ENCODE results near the gene TMEM161A.

Gene TMEM161A

DNA sequence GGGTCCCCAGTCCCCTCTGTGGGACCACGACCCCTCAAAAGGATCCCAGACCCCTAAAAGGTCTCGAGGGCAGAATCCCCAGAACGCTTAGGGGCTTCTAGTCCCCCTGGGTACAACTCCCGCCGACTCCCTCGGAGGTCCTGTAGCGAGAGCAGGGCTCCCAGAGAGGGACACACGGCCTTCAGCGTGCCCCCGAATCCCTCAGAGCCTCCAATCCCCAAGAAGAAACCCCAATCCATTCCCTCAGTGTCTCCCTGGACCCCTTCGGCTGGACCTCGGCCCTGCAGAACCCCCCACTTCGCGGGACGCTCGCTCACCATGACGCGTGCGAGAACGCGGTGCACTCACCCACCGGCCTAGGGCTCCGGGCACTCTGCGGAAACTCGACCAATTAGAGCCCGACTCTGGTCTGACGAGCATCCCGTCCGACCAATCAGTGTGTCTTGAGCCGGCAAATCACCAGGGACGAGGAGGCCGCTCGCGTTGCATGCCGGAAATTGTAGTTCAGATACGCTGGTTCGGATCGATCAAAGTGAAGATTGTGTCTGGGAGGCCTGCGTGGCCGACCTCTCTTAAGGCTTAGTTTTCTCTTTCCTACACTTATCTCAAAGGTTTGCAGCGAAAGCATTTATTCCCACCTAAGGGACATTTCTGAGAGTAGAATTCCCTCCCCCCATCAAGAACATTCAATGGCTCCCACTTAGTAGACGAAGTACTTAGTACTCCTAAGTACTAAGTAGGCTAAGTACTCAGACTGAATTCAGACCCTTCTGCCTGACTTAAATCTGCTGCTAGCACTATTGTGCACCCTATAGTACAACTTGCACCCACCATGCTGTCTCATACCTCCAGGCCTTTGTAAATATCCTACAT, at the start of gene TMEM161A:
Gene TMEM161A (minus strand): TSS at position 370 of the 873 bp plus-strand sequence. CDS start 50 bp downstream, at position 320.
- Histone ChIP-seq H3K27ac (ENCODE audit: low read length) (peak within 1 kb of the TSS; percentile 79), H3K9me3 (ENCODE audit: insufficient read depth, low read length, severe bottlenecking) (no peaks in the 10 kb centered on the region), H3K36me3 (ENCODE audit: insufficient read depth, low read length) (no peaks in the 10 kb centered on the region; the same call in 1 of the 2 replicates), H3K9ac (ENCODE audit: low read depth, low read length) (peak within 1 kb of the TSS; percentile 85), H3K4me1 (ENCODE audit: insufficient read depth, low read length) (peaks cover 18% of the 10 kb centered on the region), H3K4me2 (ENCODE audit: insufficient read depth, low read length) (peak within 1 kb of the TSS; percentile 86), H3K4me3 (ENCODE audit: low read depth in 1 of 2, low read length in 2 of 2) (peak within 1 kb of the TSS; percentile 70 to 88), H4K20me1 (ENCODE audit: insufficient read depth, low read length) (peaks cover 6% of the 10 kb centered on the region; the same call in 1 of the 2 replicates), H2AFZ (ENCODE audit: low read depth, low read length) (peak within 1 kb of the TSS; percentile 95), H3K27me3 (ENCODE audit: insufficient read depth, low read length, poor library complexity) (no peaks in the 10 kb centered on the region), H3K79me2 (ENCODE audit: insufficient read depth, low read length) (peaks cover 23% of the 10 kb centered on the region)
- ATAC-seq (ENCODE audit: insufficient read depth, low read depth) (peak; percentile 100), DNase-seq (peak; percentile 99)
- TF ChIP-seq, protein P1, sequence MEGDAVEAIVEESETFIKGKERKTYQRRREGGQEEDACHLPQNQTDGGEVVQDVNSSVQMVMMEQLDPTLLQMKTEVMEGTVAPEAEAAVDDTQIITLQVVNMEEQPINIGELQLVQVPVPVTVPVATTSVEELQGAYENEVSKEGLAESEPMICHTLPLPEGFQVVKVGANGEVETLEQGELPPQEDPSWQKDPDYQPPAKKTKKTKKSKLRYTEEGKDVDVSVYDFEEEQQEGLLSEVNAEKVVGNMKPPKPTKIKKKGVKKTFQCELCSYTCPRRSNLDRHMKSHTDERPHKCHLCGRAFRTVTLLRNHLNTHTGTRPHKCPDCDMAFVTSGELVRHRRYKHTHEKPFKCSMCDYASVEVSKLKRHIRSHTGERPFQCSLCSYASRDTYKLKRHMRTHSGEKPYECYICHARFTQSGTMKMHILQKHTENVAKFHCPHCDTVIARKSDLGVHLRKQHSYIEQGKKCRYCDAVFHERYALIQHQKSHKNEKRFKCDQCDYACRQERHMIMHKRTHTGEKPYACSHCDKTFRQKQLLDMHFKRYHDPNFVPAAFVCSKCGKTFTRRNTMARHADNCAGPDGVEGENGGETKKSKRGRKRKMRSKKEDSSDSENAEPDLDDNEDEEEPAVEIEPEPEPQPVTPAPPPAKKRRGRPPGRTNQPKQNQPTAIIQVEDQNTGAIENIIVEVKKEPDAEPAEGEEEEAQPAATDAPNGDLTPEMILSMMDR (IDR thresholded peaks at IDR 0.05; ENCODE audit: borderline replicate concordance, extremely low read depth, low read length, poor library complexity, severe bottlenecking): no peak
- TF ChIP-seq EZH2 (IDR thresholded peaks at IDR 0.05; ENCODE audit: borderline replicate concordance, low read depth, low read length, severe bottlenecking): no peak

DNA sequence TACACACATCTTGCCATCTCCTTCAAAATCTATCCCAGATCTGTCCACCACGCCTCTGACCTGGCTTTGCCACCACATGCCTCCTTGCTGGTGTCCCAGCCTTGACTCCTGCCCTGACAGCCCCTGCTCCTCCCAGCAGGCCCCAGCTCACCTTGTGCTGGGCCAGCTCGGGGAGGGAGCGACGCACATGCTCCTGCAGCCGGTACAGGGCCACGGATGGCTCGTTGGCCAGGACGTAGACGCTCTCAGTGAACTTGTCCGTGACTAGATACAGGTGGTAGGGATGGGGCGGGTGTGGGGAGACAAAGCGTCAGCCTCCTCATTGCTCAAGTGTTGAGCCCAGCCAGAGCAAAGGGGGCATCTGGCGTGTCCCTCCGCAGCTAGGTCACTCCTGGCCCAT, 48.5 kb upstream of the TMEM161A start:
- peaks cover 26% of the 10 kb centered on the region for H4K20me1 ChIP-seq (ENCODE audit: insufficient read depth, low read length)
- H3K4me3 ChIP-seq (ENCODE audit: low read depth in 1 of 2, low read length in 2 of 2): no peak overlapping the region
- H3K79me2 ChIP-seq (ENCODE audit: insufficient read depth, low read length): peaks cover 34% of the 10 kb centered on the region
- H3K36me3 ChIP-seq (ENCODE audit: insufficient read depth, low read length): peaks cover 30% of the 10 kb centered on the region
- ATAC-seq (ENCODE audit: insufficient read depth, low read depth): no peak
- no peak overlapping the region for H3K4me2 ChIP-seq (ENCODE audit: insufficient read depth, low read length)
- TF ChIP-seq, protein P1 (IDR thresholded peaks at IDR 0.05; ENCODE audit: borderline replicate concordance, extremely low read depth, low read length, poor library complexity, severe bottlenecking): no peak
- no peak for TF ChIP-seq EZH2 (IDR thresholded peaks at IDR 0.05; ENCODE audit: borderline replicate concordance, low read depth, low read length, severe bottlenecking)
- H3K27ac ChIP-seq (ENCODE audit: low read length): no peak overlapping the region
- no peak for DNase-seq
- no peaks in the 10 kb centered on the region for H3K9me3 ChIP-seq (ENCODE audit: insufficient read depth, low read length, severe bottlenecking)
- H3K27me3 ChIP-seq (ENCODE audit: insufficient read depth, low read length, poor library complexity): no peaks in the 10 kb centered on the region
- H2AFZ ChIP-seq (ENCODE audit: low read depth, low read length): no peak overlapping the region
- H3K9ac ChIP-seq (ENCODE audit: low read depth, low read length): no peak overlapping the region
- peaks cover 25% of the 10 kb centered on the region for H3K4me1 ChIP-seq (ENCODE audit: insufficient read depth, low read length)

DNA sequence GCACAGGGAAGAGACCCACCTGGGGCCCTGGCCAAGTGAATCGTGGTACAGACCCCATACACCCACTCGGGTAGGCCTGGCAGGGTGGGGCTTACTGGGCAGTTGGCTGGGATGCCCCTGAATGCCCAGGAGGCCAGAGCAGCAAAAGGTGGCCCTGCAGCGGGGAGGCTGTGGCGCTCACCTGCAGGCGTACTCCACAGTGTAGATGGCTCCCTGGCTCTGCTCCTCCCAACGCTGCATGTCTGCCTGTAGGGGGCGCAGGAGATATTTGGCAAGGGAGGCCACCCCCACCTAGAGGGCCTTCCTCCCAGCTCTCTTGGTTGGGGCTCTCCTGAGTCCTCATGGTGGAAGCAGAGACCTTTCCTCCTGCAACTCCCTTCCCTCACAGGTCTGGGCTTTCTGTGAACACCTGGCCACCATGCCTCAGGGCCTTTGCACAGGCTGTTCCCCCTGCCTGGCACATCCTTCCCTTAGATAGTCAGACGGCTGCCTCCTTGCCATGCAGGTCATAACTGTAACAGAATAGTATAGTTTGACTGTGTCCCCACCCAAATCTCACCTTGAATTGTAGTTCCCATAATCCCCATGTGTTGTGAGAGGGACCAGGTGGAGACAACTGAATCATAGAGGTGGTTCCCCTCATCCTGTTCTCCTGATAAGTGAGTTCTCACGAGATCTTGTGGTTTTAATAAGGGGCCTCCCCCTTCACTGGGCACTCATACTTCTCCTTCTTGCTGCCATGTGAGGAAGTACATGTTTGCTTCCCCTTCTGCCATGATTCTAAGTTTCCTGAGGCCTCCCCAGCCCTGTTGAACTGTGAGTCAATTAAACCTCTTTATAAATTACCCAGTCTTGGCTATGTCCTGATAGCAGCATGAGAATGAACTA, 47.8 kb upstream of the TMEM161A start:
- H3K9me3 ChIP-seq (ENCODE audit: insufficient read depth, low read length, severe bottlenecking): no peaks in the 10 kb centered on the region
- H2AFZ ChIP-seq (ENCODE audit: low read depth, low read length): no peak overlapping the region
- no peaks in the 10 kb centered on the region for H3K27me3 ChIP-seq (ENCODE audit: insufficient read depth, low read length, poor library complexity)
- peaks cover 20% of the 10 kb centered on the region; the same call in 1 of the 2 replicates for H4K20me1 ChIP-seq (ENCODE audit: insufficient read depth, low read length)
- DNase-seq (peak; percentile 68), ATAC-seq (ENCODE audit: insufficient read depth, low read depth) (peak; percentile 97)
- H3K79me2 ChIP-seq (ENCODE audit: insufficient read depth, low read length): peaks cover 27% of the 10 kb centered on the region
- H3K27ac ChIP-seq (ENCODE audit: low read length): no peak overlapping the region
- no peak overlapping the region for H3K4me3 ChIP-seq (ENCODE audit: low read depth in 1 of 2, low read length in 2 of 2)
- H3K4me2 ChIP-seq (ENCODE audit: insufficient read depth, low read length): no peak overlapping the region
- TF ChIP-seq EZH2 (IDR thresholded peaks at IDR 0.05; ENCODE audit: borderline replicate concordance, low read depth, low read length, severe bottlenecking): no peak
- TF ChIP-seq, protein P1 (IDR thresholded peaks at IDR 0.05; ENCODE audit: borderline replicate concordance, extremely low read depth, low read length, poor library complexity, severe bottlenecking): peak; percentile 85
- H3K9ac ChIP-seq (ENCODE audit: low read depth, low read length): no peak overlapping the region
- peaks cover 22% of the 10 kb centered on the region for H3K4me1 ChIP-seq (ENCODE audit: insufficient read depth, low read length)
- H3K36me3 ChIP-seq (ENCODE audit: insufficient read depth, low read length): peaks cover 36% of the 10 kb centered on the region
